Measurements from ENCODE around the gene NCBP3.
"Not testable (repeated sequence)": the region's sequence is repeated elsewhere in the genome, so short reads cannot be mapped to it uniquely, and the experiment has no call there.

DNA sequence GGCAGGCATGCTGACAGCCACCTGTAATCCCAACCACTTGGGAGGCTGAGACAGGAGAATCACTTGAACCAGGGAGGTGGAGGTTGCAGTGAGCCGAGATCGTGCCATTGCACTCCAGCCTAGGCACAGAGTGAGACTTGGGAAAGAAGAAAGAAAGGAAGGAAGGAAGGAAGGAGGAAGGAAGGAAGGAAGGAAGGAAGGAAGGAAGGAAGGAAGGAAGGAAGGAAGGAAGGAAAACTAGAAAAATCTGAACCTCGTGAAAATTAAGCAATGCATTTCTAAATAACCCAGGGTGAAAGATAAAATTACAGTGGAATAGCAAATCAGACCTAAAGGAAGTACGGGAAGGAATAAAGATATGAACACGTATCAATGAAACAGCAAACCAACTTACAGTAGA is 60.7 kb downstream of the NCBP3 start:
- not testable (repeated sequence) for TF ChIP-seq POLR2A (IDR thresholded peaks at IDR 0.05)
- TF ChIP-seq, protein P1, sequence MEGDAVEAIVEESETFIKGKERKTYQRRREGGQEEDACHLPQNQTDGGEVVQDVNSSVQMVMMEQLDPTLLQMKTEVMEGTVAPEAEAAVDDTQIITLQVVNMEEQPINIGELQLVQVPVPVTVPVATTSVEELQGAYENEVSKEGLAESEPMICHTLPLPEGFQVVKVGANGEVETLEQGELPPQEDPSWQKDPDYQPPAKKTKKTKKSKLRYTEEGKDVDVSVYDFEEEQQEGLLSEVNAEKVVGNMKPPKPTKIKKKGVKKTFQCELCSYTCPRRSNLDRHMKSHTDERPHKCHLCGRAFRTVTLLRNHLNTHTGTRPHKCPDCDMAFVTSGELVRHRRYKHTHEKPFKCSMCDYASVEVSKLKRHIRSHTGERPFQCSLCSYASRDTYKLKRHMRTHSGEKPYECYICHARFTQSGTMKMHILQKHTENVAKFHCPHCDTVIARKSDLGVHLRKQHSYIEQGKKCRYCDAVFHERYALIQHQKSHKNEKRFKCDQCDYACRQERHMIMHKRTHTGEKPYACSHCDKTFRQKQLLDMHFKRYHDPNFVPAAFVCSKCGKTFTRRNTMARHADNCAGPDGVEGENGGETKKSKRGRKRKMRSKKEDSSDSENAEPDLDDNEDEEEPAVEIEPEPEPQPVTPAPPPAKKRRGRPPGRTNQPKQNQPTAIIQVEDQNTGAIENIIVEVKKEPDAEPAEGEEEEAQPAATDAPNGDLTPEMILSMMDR (IDR thresholded peaks at IDR 0.05), result not testable (repeated sequence)

Measured in Peyer's patch (tissue), 4 donors.